Measurements from ENCODE around the gene BICD2. TPM values are rescaled to one million over a fixed set of nuclear protein-coding genes. Genes with fewer than 3 reads are reported as not detected.

The BICD2 gene
- total and polyA plus RNA-seq, 4 donors = 2.5 to 16.0 (median 11.2) TPM

GRCh38 chr9:92707530-92707929, 57.1 kb downstream of the BICD2 start:
- H3K9ac ChIP-seq (ENCODE audit: low read depth in 1 of 2, low read length in 2 of 2) = no peak overlapping the region
- TF ChIP-seq HNF4A (conservative IDR thresholded peaks at IDR 0.05) (no peak), GABPA (IDR thresholded peaks at IDR 0.05 in 1 of 2, conservative IDR thresholded peaks at IDR 0.05 in 1 of 2) (no peak), HNF4G (IDR thresholded peaks at IDR 0.05) (no peak), YY1 (IDR thresholded peaks at IDR 0.05) (no peak), FOXA1 (IDR thresholded peaks at IDR 0.05) (no peak), SP1 (IDR thresholded peaks at IDR 0.05) (no peak), MAX (IDR thresholded peaks at IDR 0.05) (no peak), FOXA2 (IDR thresholded peaks at IDR 0.05) (no peak), REST (IDR thresholded peaks at IDR 0.05) (no peak), NR2F2 (IDR thresholded peaks at IDR 0.05) (no peak), RAD21 (IDR thresholded peaks at IDR 0.05) (no peak), JUND (IDR thresholded peaks at IDR 0.05) (no peak), ATF3 (IDR thresholded peaks at IDR 0.05) (no peak), RXRA (IDR thresholded peaks at IDR 0.05) (no peak), EGR1 (IDR thresholded peaks at IDR 0.05; ENCODE audit: low read depth in 2 of 2) (no peak), ZBTB33 (IDR thresholded peaks at IDR 0.05) (no peak)
- no peak for DNase-seq (ENCODE audit: low spot score)
- H3K4me1 ChIP-seq (ENCODE audit: control insufficient read depth in 4 of 4, insufficient read depth in 4 of 4, low read length in 3 of 4) = peaks cover 0 to 4% (median 0%) of the 10 kb centered on the region in 4 donors
- H3K36me3 ChIP-seq (ENCODE audit: control insufficient read depth in 4 of 4, insufficient read depth in 3 of 4, low read depth in 1 of 4, low read length in 3 of 4) = peaks cover 0 to 18% (median 5%) of the 10 kb centered on the region in 4 donors
- H3K4me3 ChIP-seq (ENCODE audit: low read depth in 1 of 3, low read length in 3 of 3) = no peak overlapping the region
- H3K27ac ChIP-seq (ENCODE audit: low read depth in 1 of 2, low read length in 2 of 2) = no peak overlapping the region
- no peaks in the 10 kb centered on the region for H3K27me3 ChIP-seq (ENCODE audit: control insufficient read depth in 4 of 4, insufficient read depth in 4 of 4, low read length in 3 of 4)
- no peaks in the 10 kb centered on the region for H3K9me3 ChIP-seq (ENCODE audit: control insufficient read depth in 4 of 4, low read length in 3 of 4)

GRCh38 chr9:92706218-92706940, 58.3 kb downstream of the BICD2 start:
- no peaks in the 10 kb centered on the region for H3K4me1 ChIP-seq (ENCODE audit: control insufficient read depth in 4 of 4, insufficient read depth in 4 of 4, low read length in 3 of 4)
- H3K27ac ChIP-seq (ENCODE audit: low read depth in 1 of 2, low read length in 2 of 2) = no peak overlapping the region
- TF ChIP-seq MAX (IDR thresholded peaks at IDR 0.05) (no peak), HNF4G (IDR thresholded peaks at IDR 0.05) (no peak), NR2F2 (IDR thresholded peaks at IDR 0.05) (no peak), YY1 (IDR thresholded peaks at IDR 0.05) (no peak), SP1 (IDR thresholded peaks at IDR 0.05) (no peak), RXRA (IDR thresholded peaks at IDR 0.05) (no peak), GABPA (IDR thresholded peaks at IDR 0.05 in 1 of 2, conservative IDR thresholded peaks at IDR 0.05 in 1 of 2) (no peak), FOXA2 (IDR thresholded peaks at IDR 0.05) (no peak), RAD21 (IDR thresholded peaks at IDR 0.05) (peak; percentile 75 to 82), ZBTB33 (IDR thresholded peaks at IDR 0.05) (no peak), TAF1 (conservative IDR thresholded peaks at IDR 0.05) (no peak), HNF4A (conservative IDR thresholded peaks at IDR 0.05) (no peak), CTCF (IDR thresholded peaks at IDR 0.05; ENCODE audit: low read depth, low read length, missing input control) (peak; percentile 58), JUND (IDR thresholded peaks at IDR 0.05) (no peak)
- H3K9me3 ChIP-seq (ENCODE audit: control insufficient read depth in 4 of 4, low read length in 3 of 4) = no peaks in the 10 kb centered on the region
- no peak for DNase-seq (ENCODE audit: low spot score)
- WGBS = 52% methylated on average over 3 of the region's 3 CpGs
- H3K4me3 ChIP-seq (ENCODE audit: low read depth in 1 of 3, low read length in 3 of 3) = no peak overlapping the region
- no peaks in the 10 kb centered on the region for H3K27me3 ChIP-seq (ENCODE audit: control insufficient read depth in 4 of 4, insufficient read depth in 4 of 4, low read length in 3 of 4)
- H3K9ac ChIP-seq (ENCODE audit: low read depth in 1 of 2, low read length in 2 of 2) = no peak overlapping the region
- H3K36me3 ChIP-seq (ENCODE audit: control insufficient read depth in 4 of 4, insufficient read depth in 3 of 4, low read depth in 1 of 4, low read length in 3 of 4) = peaks cover 0 to 13% (median 2%) of the 10 kb centered on the region in 4 donors
